NCI-H187 treated with DMSO at 0.1 percent for 48 hours (cell line): ENCODE results near the gene SHISA7.
"Not testable (repeated sequence)": the region's sequence is repeated elsewhere in the genome, so short reads cannot be mapped to it uniquely, and the experiment has no call there.

Experiments
- DNase-seq: peaks from one replicate; lab custom pipeline; 2025; lab: John Stamatoyannopoulos, UW

SHISA7 gene

DNA sequence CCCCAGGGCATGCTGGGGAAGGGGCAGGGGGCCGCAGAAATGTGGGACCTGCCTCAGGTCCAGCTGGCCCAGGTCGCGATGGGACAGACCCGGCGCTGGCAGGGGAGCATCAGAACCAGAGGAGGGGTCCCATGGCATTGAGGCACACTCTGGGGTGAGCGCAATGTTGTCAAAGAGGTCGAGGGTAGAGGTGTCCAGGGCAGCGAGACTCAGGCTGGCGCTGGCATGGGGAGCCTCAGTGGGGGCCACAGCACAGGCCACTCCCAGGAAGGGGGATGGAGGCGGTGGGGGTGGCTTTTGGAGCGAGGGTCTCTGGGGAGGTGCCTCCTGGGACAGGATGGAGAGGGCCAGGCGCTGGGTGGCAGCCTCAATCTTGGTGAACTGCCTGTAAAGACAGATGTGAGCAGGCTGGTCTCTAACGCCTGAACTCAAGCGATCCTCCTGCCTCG is 20.5 kb upstream of the SHISA7 start:
- DNase-seq: no peak

DNA sequence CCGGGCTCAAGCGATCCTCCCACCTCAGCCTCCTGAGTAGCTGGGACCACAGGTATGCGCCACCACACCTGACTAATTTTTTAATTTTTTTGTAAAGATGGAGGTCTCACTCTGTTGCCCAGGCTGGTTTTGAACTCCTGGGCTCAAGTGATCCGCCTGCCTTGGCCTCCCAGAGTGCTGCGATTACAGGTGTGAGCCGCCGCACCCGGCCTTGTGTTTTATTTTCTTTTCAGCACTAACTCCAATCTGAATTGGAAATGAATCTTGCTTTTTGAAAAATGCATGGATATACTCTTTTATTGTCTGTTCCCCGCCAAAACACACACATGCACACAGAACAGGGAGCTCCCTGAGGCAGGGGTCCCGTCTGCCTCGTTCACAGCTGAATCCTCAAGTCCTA is 19.6 kb upstream of the SHISA7 start:
- DNase-seq: no peak

- no peak for DNase-seq
These were observed 19.0 kb upstream of the SHISA7 start for GRCh38 chr19:55461974-55462626.

GRCh38 chr19:55461259-55461973 is 18.3 kb upstream of the SHISA7 start, which contains the start of gene ISOC2:
ISOC2 (minus strand) TSS chr19:55461642; CDS start chr19:55456486, 5,156 bp downstream.
- peak; percentile 96 for DNase-seq

- DNase-seq: no peak
These were observed 17.7 kb upstream of the SHISA7 start for GRCh38 chr19:55460670-55461258.

- DNase-seq: no peak
These were observed 17.0 kb upstream of the SHISA7 start for GRCh38 chr19:55459950-55460657.

- DNase-seq: no peak
These were observed 16.4 kb upstream of the SHISA7 start for GRCh38 chr19:55459551-55459949.

DNA sequence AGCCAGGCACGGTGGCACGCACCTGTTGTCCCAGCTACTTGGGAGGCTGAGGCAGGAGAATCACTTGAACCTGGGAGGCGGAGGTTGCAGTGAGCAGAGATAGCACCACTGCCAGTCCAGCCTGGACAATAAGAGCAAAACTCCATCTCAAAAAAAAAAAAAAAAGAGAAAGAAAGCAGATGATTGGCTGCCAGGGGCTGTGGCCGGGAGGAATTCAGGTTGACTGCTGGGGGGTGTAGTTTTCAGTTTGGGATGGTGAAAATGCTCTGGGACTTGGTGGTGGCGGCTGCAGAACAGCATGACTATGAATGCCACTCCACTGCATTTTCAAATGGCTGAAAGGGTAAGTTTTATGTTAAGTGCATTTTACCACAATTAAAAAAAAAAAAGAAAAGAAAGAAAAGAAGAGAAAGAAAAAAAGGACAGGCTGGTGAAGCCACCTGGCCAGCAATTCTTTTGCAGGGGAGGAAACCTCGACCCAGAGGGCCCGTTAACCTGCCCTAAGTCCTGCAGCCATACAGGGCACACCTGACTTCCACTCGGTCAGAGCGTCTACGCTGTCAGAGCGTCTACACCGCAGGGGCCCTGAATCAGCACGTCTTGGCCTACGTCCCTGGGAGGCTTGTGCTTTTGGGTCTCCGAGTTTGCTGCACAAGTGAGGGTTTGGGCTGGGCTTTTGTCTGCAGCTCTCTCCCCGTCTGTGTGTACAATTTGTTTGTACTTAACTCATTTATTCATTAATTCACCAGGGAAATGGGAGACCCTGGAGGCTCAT is 14.8 kb upstream of the SHISA7 start:
- no peak for DNase-seq

DNA sequence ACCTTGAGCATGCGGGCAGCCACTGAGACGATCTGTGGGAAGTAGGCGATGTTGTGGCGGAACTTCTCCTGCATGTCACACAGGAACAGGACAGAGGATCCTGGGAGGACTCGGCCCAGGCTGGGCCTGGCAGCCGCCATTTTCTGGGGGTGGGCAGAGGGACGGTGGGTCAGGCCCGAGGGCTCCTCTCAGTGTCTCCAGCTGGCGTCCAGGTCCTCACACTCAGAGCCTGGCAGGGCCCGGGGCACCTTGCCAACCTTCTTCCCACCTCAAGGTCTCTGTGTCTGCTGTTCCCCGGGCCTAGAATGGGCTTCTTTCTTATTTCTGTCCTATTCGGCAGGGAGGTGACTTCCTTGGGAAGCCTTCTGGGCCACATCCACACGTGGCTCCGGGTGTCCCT is 13.2 kb upstream of the SHISA7 start:
- DNase-seq: no peak

- no peak for DNase-seq
These were observed 12.6 kb upstream of the SHISA7 start for GRCh38 chr19:55455576-55456235.

DNA sequence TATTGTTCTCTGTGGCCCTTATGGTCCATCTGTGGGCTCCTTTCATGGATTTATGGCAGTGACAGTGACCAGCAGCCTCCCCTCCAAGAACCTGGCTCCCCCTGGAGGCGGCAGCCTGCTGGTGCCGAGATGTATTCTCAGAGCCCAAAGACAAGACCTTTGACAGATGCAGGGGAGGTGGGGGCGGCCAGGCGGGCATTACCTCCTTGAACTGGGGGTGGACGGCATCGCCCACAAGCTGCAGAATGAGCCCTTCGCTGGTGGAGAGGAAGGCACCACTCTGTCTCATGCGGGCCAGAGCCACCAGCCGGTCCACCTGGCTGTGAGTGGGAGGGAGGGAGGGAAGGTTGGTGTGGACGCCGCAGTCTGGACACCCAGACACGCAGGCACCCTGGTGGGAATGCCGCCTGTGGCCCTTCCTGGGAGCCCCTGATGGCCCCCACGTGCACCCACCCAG is 11.7 kb upstream of the SHISA7 start:
- DNase-seq: no peak

DNA sequence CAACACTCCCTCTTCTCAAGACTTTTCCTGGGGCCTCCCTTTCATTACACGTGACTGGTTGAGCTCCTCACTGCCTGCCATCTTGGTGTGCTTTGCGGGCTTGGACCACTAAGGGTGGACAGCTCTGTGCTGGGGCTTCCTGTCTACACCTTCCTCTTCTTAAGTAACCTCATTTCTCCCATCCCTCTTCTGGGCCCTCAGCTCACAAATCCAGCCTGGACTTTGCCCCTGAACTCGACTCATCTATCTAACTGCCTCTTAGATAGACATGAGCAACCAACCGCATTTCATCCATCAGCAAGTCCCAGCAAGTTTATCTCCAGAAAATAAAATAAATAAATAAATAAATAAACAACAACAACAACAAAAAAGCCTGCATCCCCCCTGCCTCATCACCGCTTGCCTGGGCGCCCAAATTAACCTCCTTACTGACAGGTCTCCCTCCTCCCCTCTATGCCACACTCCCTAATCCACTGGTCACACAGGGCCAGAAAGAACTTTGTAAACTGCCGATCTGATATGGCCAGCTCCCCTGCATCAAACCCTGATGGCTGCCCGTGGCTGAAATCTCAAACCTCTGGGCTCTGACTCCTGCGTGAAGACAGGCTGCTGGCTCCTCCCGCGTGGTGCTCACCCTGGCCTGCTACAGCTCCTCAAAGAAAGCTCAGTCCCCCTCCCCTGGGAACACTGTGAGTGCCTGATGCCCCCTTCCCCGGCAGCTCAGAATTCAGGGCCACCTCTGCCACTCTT is 10.6 kb upstream of the SHISA7 start:
- DNase-seq: no peak

DNA sequence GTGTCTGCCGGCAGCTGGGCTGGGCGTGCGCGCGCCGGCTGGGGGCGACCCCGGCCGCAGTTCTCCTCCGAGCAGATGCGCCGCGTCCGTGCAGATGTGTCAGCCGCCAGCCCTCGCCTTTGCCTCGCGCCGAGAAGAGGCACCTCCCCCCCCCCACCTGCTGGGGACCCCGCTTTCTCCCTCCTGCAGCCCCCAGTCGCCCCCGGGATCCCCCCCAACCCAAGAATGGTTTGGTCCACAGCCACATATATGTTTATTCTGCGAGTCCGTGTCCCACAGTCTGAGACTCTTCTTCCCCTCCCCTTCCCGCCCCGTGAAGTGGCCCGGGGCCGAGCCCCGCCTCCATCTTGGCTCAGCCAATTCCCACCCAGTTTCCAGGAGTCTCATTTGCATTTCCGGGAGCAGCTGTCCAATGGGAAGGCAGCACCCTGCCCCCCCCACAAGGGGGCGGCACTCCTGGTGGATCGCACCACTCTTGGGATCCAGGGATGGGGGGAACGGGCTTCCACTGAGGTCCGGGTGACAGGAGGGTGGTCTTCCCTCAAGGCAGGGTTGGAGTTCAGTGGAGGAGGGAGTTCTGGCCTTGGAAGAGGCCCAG is 9.7 kb upstream of the SHISA7 start:
- DNase-seq: peak; percentile 83

DNA sequence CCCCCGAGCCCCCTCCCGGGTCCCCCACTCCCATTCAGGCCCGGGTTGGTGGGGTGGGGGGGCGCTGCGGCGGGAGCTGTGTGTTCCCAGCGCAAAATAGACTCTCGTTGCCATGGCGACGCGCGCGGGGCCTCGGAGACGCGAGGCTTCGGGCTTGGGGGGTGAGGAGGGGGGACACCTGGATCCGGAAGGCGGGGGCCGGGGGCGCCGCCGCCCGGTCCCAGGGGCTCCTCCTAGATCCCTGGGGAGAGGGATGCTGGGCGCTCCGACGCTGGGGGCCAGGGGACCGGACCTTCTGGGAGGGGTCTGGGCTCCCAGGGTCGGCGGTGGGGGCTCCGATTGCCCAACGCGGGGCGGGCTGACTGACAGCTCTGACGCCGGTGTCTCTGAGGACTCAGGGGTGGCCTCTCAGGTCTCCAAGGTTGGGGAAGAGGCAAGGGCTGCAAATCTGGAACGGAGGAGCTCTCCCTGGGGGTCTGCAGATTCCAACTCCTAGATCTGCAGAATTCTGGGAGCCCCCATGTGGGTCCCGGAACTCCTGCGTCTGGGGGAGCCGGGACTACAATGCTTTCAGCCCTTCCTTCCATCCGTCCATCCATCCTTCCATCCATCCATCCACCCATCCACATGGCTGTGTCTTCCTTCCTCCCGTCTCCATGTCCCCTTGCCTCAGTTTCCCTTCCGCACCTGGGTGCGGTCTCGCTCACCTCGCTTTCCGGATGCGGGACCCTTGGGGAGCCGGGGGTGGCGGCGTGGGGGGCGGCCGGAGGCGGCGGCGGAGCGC is 9.1 kb upstream of the SHISA7 start:
- no peak for DNase-seq

DNA sequence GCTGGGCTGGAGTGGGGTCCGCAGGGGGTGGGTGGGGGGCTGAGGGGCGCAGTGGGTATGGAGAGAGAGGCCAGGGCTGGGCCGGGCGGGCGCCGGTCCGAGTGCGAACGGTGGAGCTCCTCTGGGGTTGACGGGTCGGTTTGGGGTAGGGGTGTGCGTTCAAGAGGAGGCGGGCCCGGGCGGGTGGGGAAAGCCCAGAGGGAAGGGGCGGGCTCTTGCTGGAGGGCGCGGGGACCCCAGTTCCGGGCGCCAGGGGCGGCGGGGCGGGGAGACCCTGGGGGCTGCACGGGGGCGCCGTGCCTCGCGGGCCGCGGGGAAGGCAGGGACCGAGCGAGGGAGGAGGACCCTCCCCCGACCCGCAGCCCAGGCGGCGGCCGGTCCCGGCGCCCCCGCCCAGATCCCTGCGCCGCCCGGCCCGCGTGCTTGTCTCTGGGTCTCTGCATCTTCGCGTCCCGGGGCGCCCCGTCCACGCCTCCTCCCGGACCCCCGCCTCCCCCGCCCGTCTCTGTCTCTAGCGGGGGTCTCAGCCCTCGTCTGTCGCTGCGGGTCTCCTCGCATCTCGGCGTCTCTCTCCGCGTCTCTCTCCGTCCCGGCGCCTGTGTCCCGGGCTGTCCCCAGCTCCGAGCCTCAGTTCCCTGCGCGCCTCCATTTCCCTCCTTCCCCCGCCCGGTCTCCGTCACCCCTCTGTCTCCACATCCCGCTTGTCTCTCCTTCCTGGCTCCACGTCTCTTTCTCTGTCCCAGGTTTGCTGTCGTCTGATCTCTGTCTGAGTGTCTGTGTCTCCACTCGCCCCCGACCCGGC is 8.3 kb upstream of the SHISA7 start:
- no peak for DNase-seq

DNA sequence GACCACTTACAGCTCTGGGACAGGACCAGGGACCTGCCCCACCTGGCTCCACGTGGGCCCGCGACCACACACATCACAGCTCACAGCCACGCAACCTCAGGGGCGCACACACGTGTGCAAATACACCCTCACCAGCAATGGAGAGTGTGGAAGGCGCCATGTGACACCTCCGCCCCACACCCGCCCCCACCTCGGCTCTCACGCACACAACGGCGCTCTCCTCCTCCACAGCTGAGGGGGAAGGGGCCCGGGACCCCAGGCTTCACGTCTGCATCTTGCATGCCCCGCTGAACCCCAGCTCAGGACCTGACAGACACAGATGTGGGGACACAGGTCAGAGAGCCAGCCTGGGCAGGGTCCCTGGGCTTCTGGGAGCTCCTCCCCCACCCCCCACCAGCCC is 6.4 kb upstream of the SHISA7 start:
- no peak for DNase-seq

DNA sequence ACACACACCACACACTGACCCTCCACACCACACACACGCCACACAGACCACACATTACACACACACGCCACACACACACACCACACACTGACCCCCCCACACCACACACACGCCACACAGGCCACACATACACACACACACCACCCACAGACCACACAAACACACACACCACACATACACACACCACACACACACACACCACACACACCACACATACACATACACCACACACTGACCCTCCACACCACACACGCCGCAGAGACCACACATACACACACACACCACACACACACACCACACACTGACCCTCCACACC is 5.0 kb upstream of the SHISA7 start:
- DNase-seq: not testable (repeated sequence)

- DNase-seq: no peak
These were observed 4.5 kb upstream of the SHISA7 start for GRCh38 chr19:55447421-55448174.
